Thymus (tissue), 11 donors: Measurements from ENCODE around the gene PTGS1. TPM values are rescaled to one million over a fixed set of nuclear protein-coding genes. Genes with fewer than 3 reads are reported as not detected.

Experiments
- DNase-seq, 9 donors: peaks; one replicate each; pipeline ENCODE4 v3.0.0-alpha.2; 2013; ENCODE audit warnings: low spot score in 9 of 9, low read depth in 6 of 9, missing footprints in 1 of 9
- H3K27ac ChIP-seq, 2 donors: one replicate each; pipeline ENCODE4 v1.5.1; 2013; ENCODE audit warnings: control low read depth in 1 of 2, low read depth in 1 of 2, low read length in 1 of 2, mild to moderate bottlenecking in 1 of 2, moderate library complexity in 1 of 2
- H3K27me3 ChIP-seq, 2 donors: one replicate each; pipeline ENCODE4 v1.5.1; 2013; ENCODE audit warnings: low read length in 1 of 2; ENCODE audit not compliant: control insufficient read depth in 2 of 2, insufficient read depth in 1 of 2
- H3K36me3 ChIP-seq, 2 donors: one replicate each; pipeline ENCODE4 v1.5.1; 2013; ENCODE audit warnings: low read length in 1 of 2, mild to moderate bottlenecking in 1 of 2, moderate library complexity in 1 of 2; ENCODE audit not compliant: control insufficient read depth in 2 of 2, insufficient read depth in 2 of 2
- H3K4me1 ChIP-seq, 2 donors: one replicate each; pipeline ENCODE4 v1.5.1; 2013; ENCODE audit warnings: low read length in 2 of 2; ENCODE audit not compliant: control insufficient read depth in 2 of 2, insufficient read depth in 2 of 2
- H3K4me3 ChIP-seq, 2 donors: one replicate each; pipeline ENCODE4 v1.5.1; 2013; ENCODE audit warnings: low read length in 2 of 2, control low read depth in 1 of 2, mild to moderate bottlenecking in 1 of 2
- H3K9me3 ChIP-seq, 2 donors: one replicate each; pipeline ENCODE4 v1.5.1; 2013; ENCODE audit warnings: low read length in 1 of 2, mild to moderate bottlenecking in 1 of 2; ENCODE audit not compliant: control insufficient read depth in 2 of 2, insufficient read depth in 1 of 2
- WGBS: extraction: QIAGEN DNeasy Blood & Tissue Kit; methylation state at CpG from one replicate; pipeline ENCODE4 v1.1.7; 2013; 5-methylcytosine and 5-hydroxymethylcytosine counted together
- polyA plus RNA-seq: library from polyadenylated mRNA; stranded (reverse); fragments of 200-250 nt; gene quantifications from one replicate; pipeline ENCODE4 v1.2.3, GENCODE V29; 2013
- total RNA-seq: library from RNA; stranded (reverse); fragments of 120-200 nt; gene quantifications from one replicate; pipeline ENCODE4 v1.2.4, GENCODE V29; 2013
- donor health status: healthy.

PTGS1 gene
- total and polyA plus RNA-seq, 2 donors = 1.6 to 1.9 TPM

DNA sequence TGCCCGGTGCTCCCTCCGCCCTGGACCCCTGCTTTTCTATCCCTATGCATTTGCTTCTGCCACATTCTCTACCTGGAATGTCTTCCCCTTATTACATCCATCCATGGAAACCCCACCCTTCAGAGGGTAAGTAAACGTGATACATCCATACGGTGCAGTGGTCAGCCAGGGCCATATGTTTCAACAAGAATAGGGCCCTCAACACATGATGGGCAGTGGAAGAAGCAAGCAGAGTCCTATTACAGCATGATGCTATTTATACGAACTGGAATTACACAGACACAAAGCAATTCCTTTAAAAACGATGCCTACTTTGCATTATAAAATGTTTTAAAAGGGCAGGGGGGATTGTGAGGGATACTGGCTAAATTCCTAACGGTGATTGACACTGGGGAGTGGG lies 38.2 kb upstream of the PTGS1 start:
- DNase-seq = no peak
- no peaks in the 10 kb centered on the region for H3K4me1 ChIP-seq
- peaks cover 0 to 9% of the 10 kb centered on the region in 2 donors for H3K27me3 ChIP-seq
- H3K36me3 ChIP-seq = no peaks in the 10 kb centered on the region
- H3K27ac ChIP-seq = no peak overlapping the region
- H3K9me3 ChIP-seq = no peaks in the 10 kb centered on the region
- no peak overlapping the region for H3K4me3 ChIP-seq
- 92% methylated on average over 7 of the region's 7 CpGs for WGBS

- Histone ChIP-seq H3K27ac (no peak overlapping the region), H3K9me3 (no peaks in the 10 kb centered on the region), H3K27me3 (peaks cover 0 to 14% of the 10 kb centered on the region in 2 donors), H3K4me3 (no peak overlapping the region), H3K36me3 (no peaks in the 10 kb centered on the region), H3K4me1 (no peaks in the 10 kb centered on the region)
- DNase-seq = no peak
- 80% methylated on average over 10 of the region's 10 CpGs for WGBS
Observed at GRCh38 chr9:122333169-122333808, 37.5 kb upstream of the PTGS1 start.

- no peaks in the 10 kb centered on the region for H3K9me3 ChIP-seq
- H3K4me3 ChIP-seq = no peak overlapping the region
- DNase-seq = no peak
- H3K4me1 ChIP-seq = no peaks in the 10 kb centered on the region
- H3K27ac ChIP-seq = no peak overlapping the region
- 95% methylated on average over 4 of the region's 4 CpGs for WGBS
- H3K36me3 ChIP-seq = no peaks in the 10 kb centered on the region
- H3K27me3 ChIP-seq = peaks cover 0 to 21% of the 10 kb centered on the region in 2 donors
Observed at GRCh38 chr9:122334916-122335315, 35.9 kb upstream of the PTGS1 start.

DNA sequence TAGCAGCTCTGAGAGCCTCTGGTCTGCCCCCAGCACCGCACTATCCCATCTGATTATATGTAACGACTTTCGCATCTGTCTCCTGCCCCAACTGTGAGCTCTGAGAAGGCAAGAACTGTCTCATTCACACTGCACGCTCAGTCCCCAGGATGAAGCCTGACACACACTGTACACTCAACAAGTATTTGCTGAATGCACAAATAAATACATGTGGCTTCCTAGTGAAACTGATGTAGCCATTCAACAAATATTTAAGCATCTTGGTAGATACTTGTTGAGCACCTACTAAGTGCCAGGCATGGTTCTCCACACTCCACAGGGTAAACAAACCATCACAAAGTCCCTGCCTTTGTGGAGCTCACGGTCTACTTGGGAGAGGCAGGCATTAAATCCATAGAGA lies 34.6 kb upstream of the PTGS1 start:
- Histone ChIP-seq H3K9me3 (no peaks in the 10 kb centered on the region), H3K36me3 (no peaks in the 10 kb centered on the region), H3K27me3 (peaks cover 0 to 21% of the 10 kb centered on the region in 2 donors), H3K4me3 (no peak overlapping the region), H3K4me1 (no peaks in the 10 kb centered on the region), H3K27ac (no peak overlapping the region)
- whole genome bisulfite sequencing = 98% methylated on average over 5 of the region's 5 CpGs
- DNase-seq = no peak

DNA sequence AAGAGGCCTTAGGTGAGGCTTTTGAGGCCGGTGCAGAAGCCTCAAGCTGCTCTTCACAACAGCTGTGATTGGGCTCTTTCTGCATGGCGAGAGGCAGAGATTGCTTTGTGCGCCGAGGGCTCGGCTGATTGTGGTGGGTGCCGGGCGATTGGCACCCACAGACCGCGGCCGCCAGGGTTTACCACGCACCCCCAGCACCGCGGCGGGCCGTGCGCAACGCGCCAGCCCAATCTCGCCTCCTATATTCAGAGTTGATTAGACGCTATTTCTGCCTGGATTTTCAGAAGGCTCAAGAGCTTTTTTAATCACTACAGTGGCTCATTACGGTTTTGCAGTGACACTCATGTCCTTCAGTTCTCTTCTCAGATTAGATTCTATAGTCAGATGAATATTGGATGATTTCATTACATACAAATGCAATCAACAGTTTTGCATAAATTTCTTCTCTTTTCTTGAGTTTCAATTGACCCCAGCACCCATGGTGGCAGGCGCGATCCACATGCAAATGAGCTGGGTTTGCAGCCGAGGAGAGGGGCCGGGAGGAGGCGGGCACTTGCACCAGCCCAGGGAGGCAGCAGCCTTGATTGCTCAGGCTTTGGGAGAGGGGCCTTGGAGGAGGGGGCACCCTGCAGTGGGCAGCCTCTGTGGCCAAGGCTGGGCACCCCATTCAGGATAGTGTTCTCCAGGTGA lies 33.8 kb upstream of the PTGS1 start:
- no peak for DNase-seq
- 80% methylated on average over 26 of the region's 26 CpGs for WGBS
- H3K4me3 ChIP-seq = no peak overlapping the region
- H3K36me3 ChIP-seq = no peaks in the 10 kb centered on the region
- no peaks in the 10 kb centered on the region for H3K9me3 ChIP-seq
- no peak overlapping the region for H3K27ac ChIP-seq
- no peaks in the 10 kb centered on the region for H3K4me1 ChIP-seq
- H3K27me3 ChIP-seq = peaks cover 0 to 21% of the 10 kb centered on the region in 2 donors

DNA sequence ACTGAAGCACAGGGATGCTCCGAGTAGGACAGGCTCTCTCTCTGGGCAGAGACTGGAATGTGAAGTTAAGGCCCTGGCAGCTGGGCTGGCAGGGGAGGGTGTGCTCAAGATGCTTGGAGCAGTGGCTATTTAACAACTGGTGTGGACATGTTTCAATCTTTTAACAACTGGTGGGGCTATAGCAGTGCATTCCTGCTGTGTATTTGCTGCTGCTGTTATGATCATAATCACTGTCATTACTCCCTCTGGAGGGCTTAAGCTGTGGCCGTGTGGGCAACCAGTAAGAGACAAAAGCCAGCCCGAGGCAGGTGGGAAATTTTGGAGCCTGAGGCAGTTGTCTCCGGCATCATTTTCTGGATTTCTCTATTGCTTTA lies 33.3 kb upstream of the PTGS1 start:
- Histone ChIP-seq H3K27me3 (peaks cover 0 to 21% of the 10 kb centered on the region in 2 donors), H3K4me1 (no peaks in the 10 kb centered on the region), H3K36me3 (no peaks in the 10 kb centered on the region), H3K4me3 (no peak overlapping the region), H3K27ac (no peak overlapping the region), H3K9me3 (no peaks in the 10 kb centered on the region)
- 93% methylated on average over 4 of the region's 4 CpGs for WGBS
- no peak for DNase-seq

DNA sequence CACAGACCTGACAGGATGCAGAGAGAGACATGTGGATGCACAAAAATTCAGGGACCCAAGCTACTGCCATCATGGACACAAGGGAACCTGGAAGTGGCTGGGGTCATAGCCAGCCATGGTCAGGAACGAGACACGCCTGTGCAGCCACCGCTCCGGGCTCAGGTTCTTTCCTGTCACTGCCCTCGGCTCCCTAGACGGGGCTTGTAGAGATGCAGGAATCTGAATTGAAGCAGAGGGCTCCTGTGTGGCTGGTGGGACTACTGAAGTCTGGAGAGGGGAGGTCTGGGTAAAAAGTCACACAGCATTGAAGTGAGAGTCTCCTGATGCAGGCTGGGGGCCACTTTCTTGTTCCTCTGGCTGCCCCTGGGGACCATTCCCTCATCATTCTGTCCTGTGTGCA lies 32.3 kb upstream of the PTGS1 start:
- Histone ChIP-seq H3K36me3 (no peaks in the 10 kb centered on the region), H3K27ac (no peak overlapping the region), H3K4me1 (no peaks in the 10 kb centered on the region), H3K9me3 (no peaks in the 10 kb centered on the region), H3K27me3 (peaks cover 0 to 21% of the 10 kb centered on the region in 2 donors), H3K4me3 (no peak overlapping the region)
- 95% methylated on average over 6 of the region's 6 CpGs for WGBS
- DNase-seq = no peak

GRCh38 chr9:122338994-122339393 lies 31.8 kb upstream of the PTGS1 start:
- Histone ChIP-seq H3K27me3 (peaks cover 0 to 21% of the 10 kb centered on the region in 2 donors), H3K27ac (no peak overlapping the region), H3K4me1 (no peaks in the 10 kb centered on the region), H3K9me3 (no peaks in the 10 kb centered on the region), H3K36me3 (no peaks in the 10 kb centered on the region), H3K4me3 (no peak overlapping the region)
- 97% methylated on average over 3 of the region's 3 CpGs for WGBS
- DNase-seq = no peak

DNA sequence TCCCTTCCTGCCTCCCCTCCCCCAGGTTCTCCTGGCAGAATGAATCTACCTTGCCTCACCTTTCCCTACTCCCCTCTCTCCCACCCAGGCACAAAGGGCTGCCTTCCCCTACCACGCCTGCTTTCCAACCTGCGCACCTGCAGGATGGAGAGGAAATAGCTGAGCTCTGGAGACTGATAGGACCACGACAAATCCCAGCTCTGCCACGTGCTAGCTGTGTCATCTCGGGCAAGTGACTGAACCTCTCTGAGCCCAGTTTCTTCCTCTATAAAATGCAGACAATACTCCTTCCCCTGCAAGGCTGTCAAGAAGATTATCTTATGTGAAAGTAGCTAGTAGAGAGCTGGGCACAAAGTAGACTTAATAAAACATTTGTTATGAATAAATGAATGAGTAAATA lies 31.2 kb upstream of the PTGS1 start:
- no peaks in the 10 kb centered on the region for H3K36me3 ChIP-seq
- WGBS = 84% methylated on average over 5 of the region's 5 CpGs
- H3K27ac ChIP-seq = no peak overlapping the region

More for the DNA sequence above, 31.2 kb upstream of the PTGS1 start:
- Histone ChIP-seq H3K27me3 (peaks cover 0 to 21% of the 10 kb centered on the region in 2 donors), H3K4me1 (no peaks in the 10 kb centered on the region), H3K4me3 (no peak overlapping the region), H3K9me3 (no peaks in the 10 kb centered on the region)
- no peak for DNase-seq
